Measurements from ENCODE around the gene HYPK. TPM values are rescaled to one million over a fixed set of nuclear protein-coding genes. Genes with fewer than 3 reads are reported as not detected.

HYPK gene
- total and polyA plus RNA-seq, 2 of the 8 experiments (the other 6 are each of a cell fraction or from before 2014, with no cell fraction given): 5.4 to 17.6 TPM

GRCh38 chr15:43808960-43809678 lies 8.7 kb downstream of the HYPK start:
- ChIA-PET CTCF (ENCODE audit: partially characterized antibody) (interaction anchor here (0.6 to 1.3 kb wide), 4 partner anchors 39 to 493 kb away, joined by 3 to 4 read pairs (median 4); no protein-coding TSS in a partner anchor), POLR2A (ENCODE audit: partially characterized antibody) (interaction anchor here (1.1 to 6.5 kb wide), 3 partner anchors 10 to 18 kb away, joined by 3 to 71 read pairs (median 4); partner anchors contain the start of genes HYPK and SERINC4)
- H4K8ac ChIP-seq (ENCODE audit: extremely low read depth, insufficient read depth, low read length): no peak overlapping the region
- no peaks in the 10 kb centered on the region for H3K79me1 ChIP-seq (ENCODE audit: low read depth, low read length)
- H3K4me1 ChIP-seq (replicated peaks in 1 of 4; ENCODE audit: control insufficient read depth in 3 of 4, insufficient read depth in 4 of 4, low read length in 3 of 4): no peaks in the 10 kb centered on the region
- no peak overlapping the region for H3K27ac ChIP-seq (ENCODE audit: low read depth, low read length)
- no peak overlapping the region for H2BK120ac ChIP-seq (replicated peaks; ENCODE audit: low read depth, low read length)
- H3K79me2 ChIP-seq (ENCODE audit: control insufficient read depth in 1 of 2, insufficient read depth in 2 of 2, low read length in 2 of 2): no peaks in the 10 kb centered on the region
- no peak overlapping the region for H2AK5ac ChIP-seq (ENCODE audit: low read depth, low read length)
- no peak overlapping the region for H3K56ac ChIP-seq (replicated peaks; ENCODE audit: insufficient read length, low read depth, low read length)
- H3K36me3 ChIP-seq (ENCODE audit: control insufficient read depth in 2 of 4, insufficient read depth in 4 of 4, low read length in 3 of 4): peaks cover 28 to 92% (median 68%) of the 10 kb centered on the region in 4 experiments
- 98% methylated on average over 6 of the region's 6 CpGs; no CpG with 5 or more reads in 1 of the 2 experiments for WGBS, 2 experiments (ENCODE audit: extremely low coverage in 1 of 2, insufficient coverage in 1 of 2, insufficient read length in 1 of 2, insufficient replicate concordance in 2 of 2, low coverage in 1 of 2, low lambda C conversion rate in 2 of 2, missing lambda C conversion rate in 1 of 2)
- H2BK15ac ChIP-seq (ENCODE audit: low read length): no peak overlapping the region
- H3K4me2 ChIP-seq (ENCODE audit: insufficient read depth in 1 of 2, low read depth in 2 of 2, low read length in 2 of 2): no peak overlapping the region
- no peaks in the 10 kb centered on the region for H3K9me3 ChIP-seq (ENCODE audit: insufficient read depth in 2 of 2, low read depth in 1 of 2, low read length in 1 of 2)
- H4K91ac ChIP-seq (replicated peaks; ENCODE audit: insufficient read length, low read length): no peak overlapping the region
- no peak overlapping the region for H3K9ac ChIP-seq (replicated peaks in 1 of 4; ENCODE audit: extremely low read depth in 1 of 4, low read depth in 3 of 4, low read length in 3 of 4)
- FAIRE-seq (no peak), DNase-seq (ENCODE audit: low read depth in 1 of 2, low spot score in 2 of 2) (no peak)
- no peak overlapping the region for H3K4ac ChIP-seq (replicated peaks; ENCODE audit: insufficient read length, low read depth, low read length)
- no peak overlapping the region for H3K14ac ChIP-seq (ENCODE audit: insufficient read length)
- no peak overlapping the region for H2BK20ac ChIP-seq (ENCODE audit: low read length)
- no peak overlapping the region for H2BK5ac ChIP-seq (ENCODE audit: low read depth, low read length)
- no peak overlapping the region for H3K23ac ChIP-seq (ENCODE audit: insufficient read length)
- no peak overlapping the region for H3K18ac ChIP-seq (ENCODE audit: extremely low read depth, low read length)
- no peak overlapping the region for H2AFZ ChIP-seq (ENCODE audit: low read length)
- no peaks in the 10 kb centered on the region for H3K23me2 ChIP-seq (ENCODE audit: low read depth, low read length)
- peaks cover 0 to 1% of the 10 kb centered on the region in 2 experiments for H4K20me1 ChIP-seq (replicated peaks in 1 of 2; ENCODE audit: control insufficient read depth in 1 of 2, insufficient read depth in 2 of 2, low read length in 2 of 2)
- no peak overlapping the region for H4K5ac ChIP-seq (ENCODE audit: insufficient read length, low read depth, low read length)
- no peak overlapping the region for H2BK12ac ChIP-seq (ENCODE audit: low read depth, low read length)
- H3K4me3 ChIP-seq (ENCODE audit: extremely low read depth in 1 of 4, insufficient read depth in 2 of 4, low read depth in 3 of 4, low read length in 4 of 4): no peak overlapping the region
- peaks cover 0 to 1% (median 0%) of the 10 kb centered on the region in 4 experiments; a peak in 1 of 7 replicates for H3K27me3 ChIP-seq (replicated peaks in 1 of 4; ENCODE audit: control insufficient read depth in 3 of 4, extremely low read depth in 1 of 4, insufficient read depth in 3 of 4, low read length in 3 of 4)
- TF ChIP-seq RBBP5 (IDR thresholded peaks at IDR 0.05; ENCODE audit: borderline replicate concordance, low read depth, low read length) (no peak), NANOG (IDR thresholded peaks at IDR 0.05; ENCODE audit: insufficient read depth, low read depth, low read length, poor library complexity, severe bottlenecking) (no peak), RXRA (IDR thresholded peaks at IDR 0.05; ENCODE audit: insufficient read depth, low read depth, low read length) (no peak), TAF7 (optimal IDR thresholded peaks at IDR 0.05; ENCODE audit: borderline replicate concordance, low read depth, low read length) (no peak), BCL11A (IDR thresholded peaks at IDR 0.05; ENCODE audit: low read depth in 2 of 2, low read length in 2 of 2) (no peak), TCF12 (IDR thresholded peaks at IDR 0.05; ENCODE audit: low read depth, low read length) (no peak), BACH1 (IDR thresholded peaks at IDR 0.05; ENCODE audit: low read length) (no peak), EZH2 (IDR thresholded peaks at IDR 0.05; ENCODE audit: low read depth, low read length, severe bottlenecking) (no peak), CEBPB (IDR thresholded peaks at IDR 0.05; ENCODE audit: low read depth, low read length) (no peak), TAF1 (IDR thresholded peaks at IDR 0.05; ENCODE audit: low read depth, low read length) (no peak)
